HG03439 (cell line): ENCODE data around the gene LRRC31.

Experiments
- ATAC-seq: cut with Tn5 transposase; IDR thresholded peaks from one replicate; pipeline ENCODE4 v1.9.1; 2021; ENCODE audit warnings: mild to moderate bottlenecking, moderate library complexity; ENCODE audit not compliant: unreplicated experiment

LRRC31 gene

DNA sequence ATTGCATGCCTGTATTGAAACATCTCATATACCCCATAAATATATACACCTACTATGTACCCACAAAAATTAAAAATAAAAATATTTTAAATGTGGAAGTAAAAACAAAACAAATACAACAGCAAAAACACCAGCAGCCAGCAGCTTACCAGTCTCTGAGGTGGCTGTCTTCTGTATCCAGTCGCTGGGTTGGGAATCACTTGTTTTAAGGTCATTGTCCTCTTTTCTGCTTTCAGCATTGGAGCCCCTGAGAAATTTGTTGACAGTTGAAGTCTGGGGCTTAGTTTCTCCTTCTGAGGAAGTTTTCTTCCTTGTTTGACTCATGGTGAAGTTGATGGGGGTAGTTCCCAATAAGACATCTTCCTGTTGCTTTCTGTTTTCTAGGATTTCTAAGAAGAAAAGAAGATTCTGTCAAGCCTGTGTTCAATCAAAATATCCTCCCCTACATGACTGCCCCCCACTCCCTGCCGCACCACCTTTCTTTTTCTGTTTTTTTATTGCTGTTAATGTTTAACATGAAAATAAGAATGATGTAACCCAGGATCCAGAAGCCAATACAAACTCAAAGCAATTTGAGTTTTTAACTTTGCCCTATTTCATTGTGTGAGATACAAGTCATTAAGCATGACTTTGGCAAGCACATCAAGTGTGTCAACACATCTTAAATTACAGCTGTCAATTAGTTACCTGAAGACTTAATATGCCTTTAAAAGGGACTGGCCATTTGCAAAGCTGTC is at the start of gene LRRC31:
LRRC31 (minus strand) TSS at position 452 of the 737 bp plus-strand sequence; CDS start at position 324, 128 bp downstream.
- ATAC-seq, result no peak

DNA sequence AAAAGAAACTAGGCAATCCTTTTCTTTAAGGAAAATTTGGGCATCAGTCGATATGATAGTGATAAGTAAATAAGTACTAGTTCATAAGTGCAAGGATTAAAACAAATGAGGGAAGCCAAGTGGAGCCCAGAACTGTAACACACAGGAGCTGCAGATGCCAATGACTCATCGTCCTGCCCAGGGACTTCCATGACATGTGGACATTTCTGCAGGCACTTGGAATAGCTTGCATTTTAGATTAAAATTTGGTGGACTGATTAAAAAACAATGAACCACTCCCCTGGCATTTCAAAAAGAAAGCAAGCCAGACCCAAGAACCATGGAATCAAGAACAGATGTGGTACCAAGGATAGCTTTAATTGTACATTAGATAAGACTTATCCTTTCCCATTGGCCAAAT is 44.6 kb upstream of the LRRC31 start:
- ATAC-seq, result no peak

DNA sequence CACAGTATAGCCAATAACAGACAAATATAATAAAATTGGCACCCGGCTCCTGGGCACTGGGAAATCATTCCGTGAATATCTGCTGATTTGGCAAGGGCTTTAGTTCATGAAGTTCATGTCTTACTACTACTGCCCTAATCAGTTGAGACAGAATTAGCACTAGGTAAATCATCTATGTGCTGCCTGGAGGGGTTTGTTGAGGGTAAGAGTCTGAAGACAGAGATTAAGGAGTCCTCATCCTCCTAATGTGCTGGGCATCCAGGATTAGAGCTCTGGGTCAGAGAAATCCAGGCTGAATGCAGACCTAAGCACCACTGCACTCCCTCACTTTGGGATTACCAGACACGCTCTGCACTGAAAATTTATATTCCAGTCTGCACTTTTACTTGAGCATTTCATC is 43.6 kb upstream of the LRRC31 start:
- ATAC-seq, result no peak

DNA sequence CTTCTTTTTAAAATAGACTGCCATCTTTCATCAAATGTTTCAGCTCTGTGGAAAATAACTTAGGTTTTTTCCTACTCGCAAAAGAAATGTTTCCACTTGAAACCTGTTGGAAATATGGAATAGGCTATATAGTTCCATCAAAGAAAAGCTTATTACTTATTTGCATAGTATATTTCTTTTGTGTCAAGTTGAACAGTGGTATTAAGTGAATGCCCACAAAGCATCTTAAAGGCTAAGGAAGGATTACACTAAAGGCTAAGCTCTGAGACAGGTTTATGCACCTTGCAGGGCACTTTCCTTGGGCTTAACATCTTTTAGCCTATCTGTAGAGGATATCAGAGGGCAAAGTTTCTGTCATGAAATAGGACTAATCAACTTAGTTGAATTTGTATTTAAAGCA is 41.5 kb upstream of the LRRC31 start, which contains the start of gene SAMD7:
SAMD7 (plus strand) TSS at position 301 of the 400 bp plus-strand sequence. CDS start 7,927 bp downstream, outside the sequence.
- ATAC-seq, result no peak

DNA sequence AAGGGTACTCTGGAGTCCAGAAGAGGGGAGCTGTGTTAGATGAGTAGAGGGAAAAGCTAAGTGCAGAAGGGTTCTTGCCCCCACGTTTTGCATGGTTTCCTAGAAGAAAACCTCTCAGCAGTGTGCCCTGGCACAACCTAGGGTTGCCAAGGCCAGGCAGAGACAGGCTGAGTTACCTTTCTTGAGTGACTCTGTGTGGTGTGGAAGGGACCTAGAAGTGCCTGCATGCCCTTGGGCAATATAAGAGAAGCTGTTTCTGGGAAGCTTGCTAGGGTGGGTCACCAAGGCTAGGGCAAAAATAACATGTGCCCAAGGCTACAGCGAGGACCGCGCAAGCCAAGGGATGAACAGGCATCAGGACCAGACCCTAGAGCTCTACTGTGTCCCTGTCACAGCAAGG is 38.2 kb upstream of the LRRC31 start:
- no peak for ATAC-seq

DNA sequence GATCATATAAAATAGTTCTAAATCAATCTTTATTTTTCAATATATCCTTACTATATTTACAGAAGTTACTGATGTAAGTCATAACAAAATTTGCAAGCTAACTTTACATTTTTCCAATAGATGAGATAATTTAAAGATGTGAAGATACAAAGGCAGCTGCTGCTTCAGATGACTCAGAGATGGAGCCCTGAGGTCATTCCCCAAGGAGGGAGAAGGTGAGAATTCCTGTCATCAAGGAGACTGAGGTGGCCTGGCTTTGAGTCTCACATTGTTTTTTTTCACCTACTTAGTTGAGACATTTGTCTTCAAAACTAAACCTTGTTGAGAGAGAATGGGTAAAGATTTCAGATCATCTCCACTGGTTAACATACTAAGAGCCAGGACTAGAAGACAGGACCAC is 37.7 kb upstream of the LRRC31 start:
- ATAC-seq, result no peak

DNA sequence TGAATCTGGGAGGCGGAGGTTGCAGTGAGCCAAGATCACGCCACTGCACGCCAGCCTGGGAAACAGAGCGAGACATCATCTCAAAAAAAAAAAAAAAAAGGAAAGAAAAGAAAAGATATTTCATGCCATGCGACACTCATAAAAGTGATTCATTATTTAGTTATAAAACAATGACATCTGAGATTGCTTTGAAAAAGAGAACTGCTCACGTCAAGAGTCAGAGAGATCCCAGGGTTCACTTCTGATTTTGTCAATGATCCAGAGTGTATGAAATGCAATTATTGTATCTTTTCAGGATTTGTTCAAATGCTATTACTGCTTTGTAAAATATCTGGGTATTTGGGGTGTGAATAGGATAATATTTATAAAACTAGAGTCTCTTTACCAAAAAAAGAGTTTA is 35.7 kb upstream of the LRRC31 start:
- no peak for ATAC-seq

DNA sequence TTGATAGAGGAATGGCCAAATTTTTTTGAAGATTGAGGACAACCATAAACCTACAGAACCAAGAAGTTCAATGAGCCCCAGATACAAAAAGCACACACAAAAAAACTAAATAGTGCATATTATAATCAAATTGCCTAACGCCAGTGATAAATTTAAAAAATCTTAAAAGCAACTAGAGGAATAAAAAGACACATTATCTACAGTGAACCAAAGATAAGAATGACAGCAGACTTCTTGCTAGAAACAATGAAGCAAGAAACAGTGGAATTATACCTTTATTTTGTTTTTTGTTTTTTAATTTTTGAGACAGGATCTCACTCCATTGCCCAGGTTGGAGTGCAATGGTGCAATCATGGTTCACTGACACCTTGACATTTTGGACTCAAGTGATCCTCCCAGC is 31.7 kb upstream of the LRRC31 start:
- ATAC-seq, result no peak

DNA sequence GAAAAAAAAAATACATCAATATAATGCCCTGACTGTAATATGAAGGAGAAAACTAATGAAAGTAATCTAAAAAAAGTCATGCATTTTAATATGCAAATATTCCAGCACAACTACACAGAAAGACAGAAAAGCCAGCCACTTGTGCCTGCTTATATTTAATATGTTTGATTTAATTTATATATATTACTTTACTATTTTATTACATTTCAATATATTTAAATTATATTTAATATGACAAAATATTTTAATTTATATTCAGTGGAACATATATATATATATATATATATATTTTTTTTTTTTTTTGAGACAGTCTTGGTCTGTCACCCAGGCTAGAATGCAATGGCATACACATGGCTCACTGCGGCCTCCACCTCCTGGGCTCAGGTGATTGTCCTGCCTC is 27.5 kb upstream of the LRRC31 start:
- ATAC-seq, result no peak

DNA sequence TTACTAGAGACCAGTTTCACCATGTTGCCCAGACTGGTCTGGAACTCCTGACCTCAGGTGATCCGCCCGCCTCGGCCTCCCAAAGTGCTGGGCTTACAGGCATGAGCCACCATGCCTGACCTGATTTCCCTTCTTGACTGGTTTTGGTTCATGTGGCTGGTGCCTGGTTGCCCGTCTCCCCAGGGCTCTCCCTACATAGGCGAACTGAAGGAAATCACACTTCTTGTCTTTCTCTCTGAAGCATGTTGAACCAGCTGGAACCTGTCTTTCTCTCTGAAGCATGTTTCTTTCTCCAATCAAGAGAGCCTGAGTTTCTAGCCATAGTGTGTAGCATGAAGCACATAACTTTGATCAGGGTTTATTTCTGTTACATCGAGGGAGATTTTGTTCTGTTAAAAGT is 25.3 kb upstream of the LRRC31 start:
- ATAC-seq, result no peak

DNA sequence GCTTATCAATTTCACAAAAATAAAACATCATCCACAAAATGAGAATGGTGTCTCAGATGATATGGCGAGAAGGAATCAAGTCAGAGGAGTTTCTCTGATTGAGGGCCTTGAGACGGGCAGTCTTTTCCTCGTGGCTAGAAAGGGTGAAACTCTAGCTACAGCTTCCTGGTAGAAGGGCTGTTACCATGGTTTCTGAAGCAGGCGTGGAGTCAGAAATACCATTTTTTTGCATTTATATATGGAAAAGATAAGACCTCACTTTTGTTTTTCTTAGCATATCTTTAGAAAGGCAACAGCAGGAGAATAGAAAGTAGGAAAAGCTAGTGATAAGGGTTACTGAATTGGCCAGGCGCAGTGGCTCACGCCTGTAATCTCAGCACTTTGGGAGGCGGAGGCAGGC is 24.4 kb upstream of the LRRC31 start:
- ATAC-seq, result no peak

DNA sequence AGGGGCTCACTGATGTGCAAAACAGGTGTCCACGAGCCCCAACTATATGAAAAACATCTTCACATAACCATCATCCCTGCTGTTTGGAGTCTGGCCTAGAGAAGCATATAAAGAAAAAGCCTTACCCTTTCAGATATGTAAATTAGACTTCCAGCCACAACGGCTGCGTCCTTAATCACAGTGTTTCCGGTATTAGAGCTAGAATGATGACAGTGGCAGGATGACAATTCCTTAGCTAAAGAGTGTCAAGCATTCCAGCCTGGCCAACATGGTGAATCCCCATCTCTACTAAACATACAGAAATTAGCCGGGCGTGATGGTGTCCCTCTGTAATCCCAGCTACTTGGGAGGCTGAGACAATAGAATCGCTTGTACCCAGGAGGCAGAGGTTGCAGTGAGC is 22.2 kb upstream of the LRRC31 start:
- no peak for ATAC-seq

DNA sequence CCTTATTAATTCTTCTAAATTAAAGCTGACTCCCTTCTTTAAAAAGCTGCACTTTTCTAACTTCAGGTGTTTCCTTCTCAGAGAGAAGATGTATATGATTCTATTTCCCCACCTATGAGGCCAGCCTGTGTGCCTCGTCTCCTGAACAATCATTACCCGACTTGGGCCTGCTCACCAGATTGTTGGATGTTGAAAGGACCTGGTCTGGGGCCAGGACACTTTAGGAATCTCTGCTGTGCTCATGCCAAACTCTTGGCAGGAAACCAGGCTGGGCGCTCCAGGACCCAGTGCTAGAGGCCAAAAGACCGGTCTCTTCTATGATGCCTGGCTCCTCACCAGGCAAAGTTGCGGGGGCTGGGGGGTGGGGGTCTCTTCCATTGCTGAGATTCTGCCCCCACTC is 16.9 kb upstream of the LRRC31 start:
- no peak for ATAC-seq

DNA sequence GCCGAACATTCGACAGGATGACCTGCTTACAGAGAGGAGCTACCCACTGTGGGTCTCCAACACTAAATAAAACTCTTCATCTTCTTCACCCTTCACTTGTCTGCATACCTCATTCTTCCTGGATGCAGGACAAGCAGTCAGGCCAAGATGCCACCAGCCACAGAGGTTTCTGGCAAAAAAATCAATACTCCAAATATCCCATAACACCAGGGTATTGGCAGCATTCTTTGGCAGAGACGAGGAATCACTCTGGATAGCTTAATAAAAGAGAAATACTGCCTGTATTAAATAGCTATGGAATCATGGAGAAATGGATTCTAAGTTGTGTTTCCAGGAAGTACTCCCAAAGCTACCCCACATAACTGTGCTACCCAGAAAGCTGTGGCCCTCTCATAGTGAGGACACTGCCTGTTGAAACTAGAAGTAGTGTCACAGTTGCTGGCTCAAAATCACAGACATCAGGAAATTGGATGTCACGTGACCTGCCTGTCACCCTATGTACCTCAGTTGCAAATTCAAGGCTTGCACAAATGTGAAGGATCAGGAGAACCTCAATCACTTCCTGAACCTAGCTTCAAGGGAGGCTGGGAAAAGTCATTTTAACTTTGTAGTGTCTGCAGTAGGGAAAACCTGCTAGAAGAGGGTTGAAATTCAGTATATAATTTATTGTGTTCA is 11.0 kb upstream of the LRRC31 start:
- ATAC-seq, result no peak

DNA sequence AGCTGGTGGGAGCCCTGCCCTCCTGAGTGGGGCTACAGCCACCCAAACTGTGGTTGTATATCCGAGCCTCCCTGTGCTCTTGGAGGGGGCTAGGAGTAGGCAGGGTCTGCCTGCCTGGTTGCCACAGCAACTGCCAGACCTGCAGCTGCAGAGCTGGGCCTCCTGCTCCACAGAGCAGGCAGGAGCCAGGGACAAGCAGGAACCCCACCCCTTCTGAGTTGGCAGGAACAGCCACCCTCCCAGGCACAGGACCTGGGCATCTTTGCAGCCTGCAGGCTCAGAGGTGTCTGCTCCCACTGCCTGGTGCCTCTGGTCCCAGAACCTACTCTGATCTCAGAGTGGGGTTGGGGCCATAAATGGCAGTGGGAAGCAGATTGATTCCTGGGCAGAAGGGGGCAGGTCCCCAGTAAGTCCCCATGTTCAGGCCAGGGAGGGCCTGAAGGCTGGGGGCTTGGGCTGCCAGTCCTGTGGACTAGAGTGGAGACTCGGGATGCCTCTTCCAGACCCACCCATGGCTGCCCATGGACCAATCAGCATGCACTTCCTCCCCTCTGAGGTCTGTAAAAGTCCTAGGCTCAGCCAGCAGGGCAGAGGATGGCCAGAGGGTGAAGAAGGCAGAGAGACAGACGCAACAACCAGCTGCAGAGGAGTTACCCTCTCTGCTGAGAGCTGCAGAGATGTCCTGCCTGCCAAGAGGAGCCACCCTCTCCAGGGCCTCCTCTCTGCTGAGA is 10.3 kb upstream of the LRRC31 start:
- no peak for ATAC-seq

DNA sequence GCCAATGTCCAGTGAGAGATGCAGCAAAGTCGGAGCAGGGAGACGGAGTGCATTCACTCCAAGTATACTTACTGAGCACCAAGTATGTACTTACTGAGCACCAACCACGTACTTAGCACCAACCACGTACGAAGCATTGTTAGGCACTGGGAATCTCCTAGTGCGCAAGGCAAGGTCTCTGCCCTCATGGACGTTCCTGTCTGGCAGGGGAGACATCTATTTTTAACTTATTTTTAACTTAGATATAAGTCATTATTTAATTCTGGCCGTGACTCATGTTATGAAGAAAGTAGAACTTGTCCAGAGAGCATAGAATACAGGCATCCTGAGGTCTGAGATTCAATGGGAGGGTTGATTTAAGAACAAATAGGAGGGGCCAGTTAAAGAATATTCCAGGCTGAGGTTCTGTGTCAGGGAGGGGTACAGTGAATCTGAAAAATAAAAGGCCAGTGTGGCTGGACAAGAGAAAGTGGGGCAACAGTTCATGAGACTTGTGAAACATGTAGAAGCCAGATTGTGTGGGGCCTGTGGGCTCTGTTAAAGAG is 9.3 kb upstream of the LRRC31 start:
- no peak for ATAC-seq

DNA sequence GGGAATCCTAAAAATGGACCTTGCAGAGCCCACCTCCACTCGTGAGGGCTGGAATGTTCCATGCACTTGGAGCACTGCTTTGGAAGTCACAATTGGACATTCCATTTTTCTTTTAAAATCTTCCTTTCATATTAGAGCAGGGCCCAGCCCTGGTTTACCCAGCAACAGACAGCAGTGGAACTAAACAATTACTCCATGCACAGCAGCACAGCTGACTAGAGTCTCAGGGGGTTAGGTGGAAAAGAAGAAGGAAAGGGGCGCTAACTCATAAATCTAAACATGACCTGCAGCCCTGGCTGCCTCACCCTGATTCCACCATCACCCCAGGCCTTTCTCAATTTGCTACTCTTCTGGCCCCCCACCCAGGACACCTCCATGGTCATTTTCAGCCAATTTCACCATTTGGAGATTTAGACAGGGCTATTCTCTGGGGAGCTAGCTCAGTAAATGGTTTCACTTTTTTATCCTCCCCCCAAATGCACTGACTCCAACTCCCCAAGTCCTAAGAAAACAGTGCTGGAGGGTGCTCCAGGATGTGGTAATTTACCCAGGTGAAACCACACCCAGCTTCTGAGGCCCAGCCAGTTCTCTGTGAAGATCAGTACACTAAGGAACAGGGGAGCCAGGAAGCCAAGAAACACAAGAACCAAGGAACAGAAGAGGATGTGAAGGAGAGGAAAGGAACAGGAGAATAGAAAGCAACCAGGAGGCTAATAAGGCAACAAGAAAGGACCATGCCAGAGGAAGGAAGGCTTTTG is 1.6 kb upstream of the LRRC31 start:
- no peak for ATAC-seq

DNA sequence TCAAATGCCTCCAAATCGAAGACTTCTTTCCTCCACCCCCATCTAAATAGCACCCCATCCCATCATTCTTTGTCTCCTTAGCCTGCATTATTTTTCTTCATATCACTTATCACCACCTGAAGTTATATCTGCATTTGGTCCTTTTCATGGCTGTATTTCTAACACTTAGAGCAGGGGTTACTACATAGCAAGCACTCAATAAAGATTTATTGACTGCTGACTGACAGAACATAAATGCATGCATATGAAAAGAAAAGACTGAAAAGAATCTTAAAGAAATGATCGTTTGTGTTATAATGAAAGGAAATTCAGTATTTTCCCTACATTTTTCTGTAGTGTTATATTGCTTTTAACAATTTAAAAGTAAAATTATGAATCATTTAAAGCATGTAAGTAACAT is 1.4 kb downstream of the LRRC31 start:
- ATAC-seq, result no peak

DNA sequence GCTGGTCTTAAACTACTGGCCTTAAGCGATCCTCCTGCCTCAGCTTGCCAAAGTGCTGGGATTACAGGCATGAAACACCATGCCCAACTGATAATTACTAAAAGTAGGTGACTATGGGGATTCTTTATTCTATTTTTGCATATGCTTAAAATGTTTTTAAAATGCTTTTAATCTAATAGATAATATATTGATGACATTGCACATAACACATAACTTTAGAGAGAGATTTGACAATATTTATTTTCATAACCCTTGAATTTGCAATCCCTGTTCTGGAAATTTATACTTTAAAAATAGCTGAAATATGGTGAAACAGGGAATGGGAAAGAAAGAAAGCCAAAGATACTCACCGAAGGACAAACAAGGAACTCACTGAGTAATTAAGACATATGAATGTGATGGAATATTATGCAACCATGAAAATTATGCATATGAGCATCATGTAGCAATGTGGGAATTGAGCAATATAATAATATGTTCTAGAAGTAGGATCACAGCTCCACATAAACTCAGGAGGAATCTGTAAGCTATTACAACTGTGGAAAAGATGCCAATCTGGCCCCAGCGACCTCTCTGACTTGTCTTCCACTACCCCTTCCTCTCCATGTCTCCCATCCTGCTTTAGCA is 2.0 kb downstream of the LRRC31 start:
- ATAC-seq, result no peak

DNA sequence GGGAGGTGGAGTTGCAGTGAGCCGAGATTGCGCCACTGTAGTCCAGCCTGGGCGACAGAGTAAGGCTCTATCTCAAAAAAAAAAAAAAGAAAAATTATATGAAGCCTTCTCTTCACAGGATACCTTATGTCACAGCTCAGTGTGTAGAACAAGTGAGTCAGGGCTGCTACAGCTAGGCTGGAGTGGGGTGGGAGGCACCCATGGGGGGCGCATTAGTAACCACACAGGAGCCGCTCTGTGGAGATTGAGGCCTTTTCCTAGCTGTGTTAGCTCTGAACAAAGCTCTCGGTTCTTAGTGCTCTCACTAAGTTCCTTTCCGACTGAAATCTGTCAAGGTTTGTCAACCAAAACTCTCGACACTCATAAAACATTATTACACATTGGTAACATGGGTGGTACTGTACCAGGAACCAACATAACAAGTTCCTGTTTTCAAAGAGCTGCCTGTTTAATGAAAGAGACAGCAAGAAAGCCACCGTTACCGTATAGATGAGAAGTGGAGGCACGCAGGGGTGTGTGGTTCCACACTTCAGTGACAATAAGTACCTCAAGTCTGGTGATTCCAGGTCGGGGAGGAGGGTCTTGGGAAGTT is 4.5 kb downstream of the LRRC31 start:
- ATAC-seq, result no peak
